Suppressor macrophage treated with lipopolysaccharide for 4 hours (primary cell): ENCODE data around the gene C10orf90.

Experiments used
- DNase-seq: peaks from one replicate; pipeline ENCODE4 v3.0.0-alpha.2; 2020

The C10orf90 gene

DNA sequence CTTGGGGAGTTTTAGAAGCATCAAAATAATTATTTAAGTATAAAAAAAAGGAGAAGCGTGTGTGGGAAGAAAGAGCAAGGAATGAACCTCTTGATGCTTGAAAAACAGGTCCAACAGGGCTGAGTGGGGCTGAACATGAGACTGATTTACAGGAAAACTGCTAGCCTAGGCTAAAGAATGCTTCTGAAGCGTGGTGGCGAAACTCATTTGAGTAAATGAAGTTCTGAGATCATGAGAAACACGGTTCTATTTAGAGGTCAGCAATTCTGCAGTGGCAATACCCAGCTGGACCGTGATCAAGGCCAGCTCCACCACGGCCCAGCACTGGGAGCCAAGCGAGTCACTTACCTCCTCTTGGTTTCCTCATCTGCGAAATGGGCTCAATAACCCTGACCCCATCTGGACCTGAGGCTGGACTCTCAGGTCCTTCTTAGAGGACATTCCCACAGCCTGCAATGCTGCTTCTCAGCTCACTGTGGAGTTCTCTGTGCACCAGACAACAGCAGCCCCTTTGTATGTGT, 142.1 kb downstream of the C10orf90 start:
- no peak for DNase-seq

DNA sequence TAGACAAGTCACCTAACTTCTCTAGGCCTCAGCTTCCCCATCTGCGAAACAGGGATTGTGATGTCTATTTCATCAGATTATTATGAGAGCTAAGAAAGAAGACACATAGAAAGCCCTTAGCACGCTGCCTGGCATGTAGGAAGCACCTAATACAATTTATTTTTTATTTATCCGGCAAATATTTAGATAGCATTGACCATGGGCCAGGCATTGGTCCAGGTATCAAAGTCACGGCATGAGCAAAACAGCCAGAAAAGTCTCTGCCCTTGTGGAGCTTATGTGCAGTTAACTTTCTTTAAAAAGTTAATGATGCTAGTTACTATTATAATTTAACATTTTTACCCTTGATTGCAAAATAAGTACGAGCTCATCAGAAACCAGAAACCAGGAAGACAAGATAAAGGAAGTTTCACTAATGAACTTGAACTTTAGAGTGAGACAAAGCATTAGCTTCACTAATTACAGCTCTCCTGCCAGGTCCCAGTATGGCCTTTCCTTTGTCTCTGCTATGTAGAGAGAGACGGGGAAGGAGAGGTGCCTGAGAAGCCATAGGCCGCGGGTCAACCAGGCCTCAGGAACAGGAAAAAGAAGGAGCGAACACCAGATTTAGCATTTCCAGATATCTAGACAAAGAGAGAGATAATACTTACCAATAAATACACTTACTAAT, 142.7 kb downstream of the C10orf90 start:
- DNase-seq: no peak

DNA sequence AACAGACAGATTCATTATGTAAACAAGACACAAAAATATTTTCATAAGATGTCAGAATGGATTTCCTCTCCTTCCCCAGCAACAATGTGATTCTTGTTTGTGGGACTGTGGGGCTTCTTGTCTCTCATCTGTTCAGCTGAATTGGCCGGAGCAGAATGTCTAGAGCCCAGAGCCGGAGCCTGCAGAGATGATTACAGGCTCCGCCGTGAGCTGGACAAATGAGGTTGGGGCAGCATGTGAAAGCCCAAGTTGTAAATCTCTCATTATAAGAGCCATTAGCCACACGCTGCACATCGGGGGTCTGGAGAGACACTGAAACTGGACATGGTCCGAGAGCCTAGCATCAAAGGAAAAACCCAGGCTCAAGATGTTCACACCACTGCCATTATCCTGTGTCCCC, 145.2 kb downstream of the C10orf90 start:
- no peak for DNase-seq

DNA sequence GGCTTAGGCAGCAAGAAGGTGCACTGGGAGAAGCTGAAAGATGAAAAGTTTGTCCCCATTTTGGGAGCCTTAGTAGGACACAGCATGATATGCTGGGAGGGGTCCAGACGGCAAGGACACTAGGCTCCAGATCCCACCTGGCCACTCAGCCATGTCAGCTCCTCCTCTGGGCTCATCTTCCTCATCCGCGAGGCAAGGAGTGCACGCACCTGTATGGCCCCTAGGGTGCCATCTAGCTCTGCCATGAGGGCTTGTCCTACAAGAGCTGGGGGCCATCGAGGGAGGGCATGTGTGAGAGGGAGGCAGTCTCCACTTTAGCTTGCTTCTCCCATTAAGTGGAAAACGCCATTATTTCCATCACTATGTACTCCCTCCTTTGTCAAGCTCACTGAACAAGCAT, 146.0 kb downstream of the C10orf90 start:
- no peak for DNase-seq

DNA sequence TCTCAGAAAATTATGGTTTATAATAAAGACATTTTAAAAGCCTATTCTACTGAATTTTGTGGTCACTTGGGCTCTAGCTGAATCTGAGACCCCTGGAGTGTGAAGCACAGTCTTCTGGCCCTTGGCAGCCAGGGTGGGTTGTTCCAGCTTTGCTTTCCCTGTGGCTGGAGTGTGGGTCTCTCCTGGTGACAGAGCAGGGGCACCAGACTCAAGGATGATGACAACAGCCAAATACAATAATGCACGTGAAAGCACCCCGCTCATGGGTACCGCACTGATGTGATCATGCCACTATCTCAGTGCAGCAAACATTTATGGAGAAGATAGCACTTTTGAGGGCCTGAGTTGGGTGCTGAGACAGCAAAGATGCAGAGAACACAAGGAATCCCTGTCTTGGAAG, 147.4 kb downstream of the C10orf90 start:
- no peak for DNase-seq

DNA sequence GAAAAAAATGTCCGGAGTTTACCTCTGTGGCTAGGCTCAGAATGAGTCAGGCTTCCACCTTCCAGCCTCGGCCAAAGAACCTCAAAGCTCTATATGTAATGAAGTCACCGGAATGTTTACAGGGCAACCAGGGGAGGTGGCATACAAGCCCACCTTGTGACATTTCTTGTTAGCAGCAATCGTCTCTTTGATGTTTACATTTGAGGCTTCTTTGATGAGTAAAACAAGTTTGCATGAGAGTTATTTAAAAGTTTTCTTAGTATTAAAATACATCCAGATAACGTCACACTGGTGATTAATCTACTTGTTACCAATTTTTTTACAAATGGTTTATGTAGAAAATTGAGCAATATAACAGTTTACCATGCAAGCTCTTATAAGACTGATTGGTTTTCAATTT, 149.1 kb downstream of the C10orf90 start:
- no peak for DNase-seq

DNA sequence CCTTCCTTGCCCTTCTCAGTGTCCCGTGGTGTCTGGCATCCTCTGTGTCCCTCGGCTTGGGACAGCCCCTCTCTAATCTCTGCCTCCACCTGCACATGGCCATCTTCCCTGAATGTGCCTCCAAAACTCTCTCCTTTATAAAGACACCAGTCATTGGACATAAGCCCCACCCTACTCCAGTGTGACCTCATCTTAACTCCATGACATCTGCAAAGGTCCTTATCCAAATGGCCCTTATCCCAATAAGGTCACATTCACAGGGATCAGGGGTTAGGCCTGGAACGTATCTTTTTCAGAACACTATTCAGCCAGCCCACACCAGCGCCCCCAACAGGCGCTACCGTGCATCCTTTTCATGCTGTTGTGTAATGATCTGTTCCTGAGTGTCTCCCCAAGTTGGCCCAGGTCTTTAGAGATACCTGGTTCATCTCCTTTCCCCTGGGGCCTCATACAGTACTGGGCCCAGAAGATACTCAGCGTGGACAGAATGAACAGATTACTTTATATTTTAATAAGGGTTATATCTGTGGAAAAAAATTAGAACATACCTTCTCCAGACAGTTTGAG, 149.7 kb downstream of the C10orf90 start:
- no peak for DNase-seq

DNA sequence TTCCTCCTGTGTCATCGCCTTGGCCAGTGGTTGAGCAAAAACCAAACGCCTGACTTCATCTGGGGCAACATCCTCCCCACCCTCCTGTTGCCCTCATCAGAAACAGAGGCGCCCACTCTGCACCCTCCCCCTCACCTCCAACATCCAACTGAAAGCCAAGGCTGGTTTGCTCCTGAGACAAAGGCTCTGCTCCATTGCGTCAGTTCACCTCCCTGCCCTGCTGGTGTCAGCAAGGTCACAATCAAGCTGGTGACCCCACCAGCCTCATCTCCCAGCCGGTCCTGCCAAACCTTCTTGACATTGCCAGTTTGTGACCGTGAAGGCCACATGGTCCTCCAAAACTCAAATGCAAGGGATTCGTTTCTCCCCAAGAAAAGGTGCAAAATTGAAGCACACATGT, 150.5 kb downstream of the C10orf90 start:
- no peak for DNase-seq

DNA sequence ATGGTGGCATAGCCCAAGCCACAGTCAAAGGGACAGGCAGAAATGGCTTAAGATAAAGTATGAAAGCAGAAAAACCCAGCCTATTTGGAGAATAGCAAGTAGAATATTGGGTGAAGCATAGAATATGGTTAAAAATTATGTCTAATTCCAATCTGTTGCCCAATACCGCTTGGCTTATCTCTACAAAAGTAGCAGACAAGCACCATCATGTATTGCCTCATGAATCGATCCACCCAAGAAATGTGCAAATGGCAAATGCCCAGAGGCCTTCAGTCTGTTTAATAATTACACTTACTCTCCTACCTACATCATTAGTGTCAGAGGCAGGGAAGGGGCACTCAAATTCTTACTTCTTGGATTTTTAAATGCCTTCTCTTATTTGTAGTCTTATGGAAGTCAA, 151.3 kb downstream of the C10orf90 start:
- DNase-seq: no peak

DNA sequence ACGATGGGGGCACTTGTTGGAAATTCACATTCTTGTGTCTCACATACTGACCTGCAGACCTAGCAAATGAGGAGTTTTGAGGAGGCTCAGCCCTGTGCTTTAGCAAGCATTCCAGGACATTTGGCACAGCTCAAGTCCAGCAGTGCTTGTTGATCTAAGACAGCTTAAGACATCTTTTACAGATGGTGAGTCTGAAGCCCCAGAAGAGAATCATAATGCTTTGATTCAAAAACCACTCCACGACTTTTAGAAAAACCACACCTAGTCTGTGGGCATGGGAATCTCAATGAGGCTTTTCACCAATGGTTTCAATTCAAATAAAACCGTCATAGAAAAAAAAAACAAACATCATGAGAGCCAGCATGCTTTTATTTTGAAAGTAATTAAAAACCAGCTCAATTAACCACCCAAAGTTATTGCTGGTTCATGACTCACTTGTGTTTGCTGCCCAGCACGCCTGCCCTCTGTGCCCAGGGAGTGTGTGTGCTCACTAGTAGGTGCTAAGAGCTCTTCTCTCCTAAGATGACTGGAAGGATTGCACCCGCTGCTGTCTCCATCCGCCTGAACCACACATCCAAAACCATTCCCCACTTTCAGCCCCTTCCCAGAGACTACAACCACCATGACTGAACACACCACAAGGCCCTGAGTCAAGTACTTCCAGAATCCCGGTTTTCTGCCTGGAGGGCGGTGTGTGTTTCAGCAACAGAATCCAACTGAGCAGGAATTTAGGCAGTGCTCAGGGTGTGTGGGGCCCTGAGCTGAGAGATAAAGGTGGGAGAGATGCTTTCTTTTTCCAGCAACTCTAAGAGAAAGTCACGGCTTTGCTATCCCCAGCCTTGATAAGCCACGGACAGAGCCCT, 152.0 kb downstream of the C10orf90 start:
- no peak for DNase-seq

DNA sequence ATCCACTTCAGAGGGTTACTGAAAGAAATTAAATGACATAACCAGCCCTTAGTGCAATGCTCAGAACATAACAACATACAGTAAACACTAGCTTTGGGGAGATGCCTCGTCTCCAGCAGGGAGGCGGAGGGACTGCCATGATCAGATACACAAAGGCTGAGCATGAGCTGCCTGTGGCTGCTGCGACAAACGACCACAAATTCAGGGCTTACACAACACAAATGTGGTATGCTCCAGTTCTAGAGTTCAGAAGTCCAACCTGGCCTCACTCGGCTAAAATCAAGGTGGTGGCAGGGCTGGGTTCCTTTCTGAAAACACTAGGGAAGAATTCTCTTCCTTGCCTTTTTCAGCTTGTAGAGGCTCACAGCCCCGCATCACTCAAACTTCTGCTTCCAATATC, 154.0 kb downstream of the C10orf90 start:
- DNase-seq: no peak

DNA sequence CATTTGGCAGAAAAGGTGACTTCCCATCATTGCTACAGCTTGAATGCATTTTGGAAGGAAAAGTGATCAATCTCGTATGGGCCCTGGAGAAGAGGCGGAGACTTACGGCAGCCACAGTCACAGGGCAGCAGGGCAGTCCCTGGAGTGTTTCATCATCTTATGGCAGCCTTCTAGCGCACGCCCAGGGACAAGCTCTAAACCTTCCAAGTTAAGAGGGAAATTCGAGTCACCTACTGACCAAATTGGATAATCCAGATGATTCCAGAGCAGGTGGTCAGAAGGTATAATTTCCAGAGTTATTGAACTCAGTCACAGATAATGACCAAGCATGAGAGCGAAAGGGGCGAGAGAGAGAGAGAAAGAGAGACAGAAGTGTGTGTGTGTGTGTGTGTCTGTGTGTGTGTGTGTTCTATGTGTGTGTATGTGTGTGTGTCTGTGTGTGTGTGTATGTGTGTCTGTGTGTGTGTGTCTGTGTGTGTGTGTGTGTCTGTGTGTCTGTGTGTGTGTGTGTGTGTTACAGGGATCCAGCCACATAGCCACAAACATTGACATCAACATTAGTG, 158.5 kb downstream of the C10orf90 start:
- no peak for DNase-seq

DNA sequence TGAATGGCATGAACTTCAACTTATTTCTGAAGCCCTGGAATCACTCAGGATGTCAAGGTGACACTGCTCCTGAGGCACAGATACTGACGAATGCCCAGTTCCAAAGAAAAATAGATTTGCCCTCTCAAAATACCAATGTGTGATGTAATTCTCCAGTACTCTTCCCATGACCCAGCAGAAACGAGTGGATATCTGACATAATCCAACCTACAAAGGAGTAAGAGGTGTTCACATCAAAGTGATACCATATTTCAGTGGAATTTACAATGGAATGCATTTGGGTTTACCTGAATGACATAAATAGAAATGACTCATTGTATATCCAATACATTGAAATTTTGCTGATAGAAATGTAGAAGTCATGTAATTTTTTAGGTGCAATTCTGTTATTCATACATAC, 161.3 kb downstream of the C10orf90 start:
- DNase-seq: no peak

DNA sequence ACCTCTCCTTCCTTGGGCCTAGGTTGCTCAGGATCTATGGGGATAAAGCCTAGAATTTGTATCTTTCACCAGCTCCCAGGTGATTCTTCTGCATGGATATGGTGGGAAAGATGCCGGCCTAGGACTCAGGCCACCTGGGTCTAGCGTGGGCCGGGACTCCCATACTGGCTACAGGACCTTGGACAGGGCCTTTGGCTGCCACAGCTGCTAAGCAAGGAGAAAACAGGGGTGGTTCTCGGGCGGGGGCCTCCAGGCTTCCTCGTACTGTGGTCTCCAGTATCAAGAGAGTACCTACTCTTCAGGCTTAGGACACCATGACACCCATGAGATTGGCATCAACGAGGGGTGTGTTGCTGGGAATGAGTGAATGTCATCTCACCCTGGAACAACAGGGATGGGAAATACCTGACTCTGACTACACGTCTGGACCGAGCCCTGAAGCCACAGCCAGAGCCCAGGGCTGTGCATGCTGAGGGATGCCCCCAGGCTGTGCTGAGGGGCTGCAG, 161.9 kb downstream of the C10orf90 start:
- no peak for DNase-seq

DNA sequence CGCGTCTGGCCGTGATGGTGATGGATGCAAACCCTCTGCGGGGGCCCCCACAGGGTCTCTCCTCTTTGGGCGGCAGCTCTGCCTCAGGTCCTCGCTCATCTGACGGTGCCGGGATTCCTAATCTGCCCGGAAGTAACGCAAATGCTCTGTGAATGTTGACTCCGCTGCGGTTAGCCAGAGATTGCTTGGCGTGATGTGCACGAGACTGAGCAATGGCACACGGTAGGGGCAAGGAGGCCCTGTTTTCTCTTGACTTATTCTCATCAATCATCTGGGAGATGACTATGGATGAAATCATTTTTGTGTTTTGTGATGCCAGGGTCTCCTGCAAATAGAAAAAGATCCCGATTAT, 165.8 kb downstream of the C10orf90 start:
- DNase-seq: no peak

DNA sequence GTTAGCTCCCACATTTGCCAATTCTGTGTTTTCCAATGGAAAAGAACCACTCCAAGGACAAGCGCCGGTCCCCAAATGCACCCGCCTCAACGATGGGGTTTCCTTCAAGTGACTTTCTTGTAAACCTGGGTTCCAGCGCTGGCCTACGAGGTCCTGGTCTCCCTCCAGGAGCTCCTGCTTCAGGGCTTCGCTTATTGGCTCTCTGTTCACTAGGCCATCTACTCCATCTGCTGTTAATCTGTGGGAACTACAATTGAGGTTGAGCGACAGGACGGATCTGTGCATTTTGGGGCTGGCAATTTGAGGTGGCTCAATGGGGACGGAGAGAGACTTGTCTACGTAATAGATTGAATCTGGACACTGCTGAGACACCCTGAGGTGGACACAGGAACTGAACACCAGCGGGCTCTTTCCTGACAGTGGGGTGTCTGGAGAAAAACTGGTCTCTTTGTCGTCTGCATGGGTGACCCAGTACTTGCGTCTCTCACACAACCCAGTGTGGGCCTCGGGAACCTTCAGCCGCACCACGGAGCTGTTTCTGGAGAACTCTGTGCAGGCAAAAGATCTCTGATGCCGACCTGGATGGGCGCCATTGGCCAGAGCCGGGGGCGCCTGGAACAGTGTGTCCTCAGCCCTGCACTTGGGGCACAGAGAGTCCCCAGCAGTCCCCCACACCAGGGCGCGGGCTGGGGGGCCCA, 166.3 kb downstream of the C10orf90 start:
- peak; percentile 54 for DNase-seq

DNA sequence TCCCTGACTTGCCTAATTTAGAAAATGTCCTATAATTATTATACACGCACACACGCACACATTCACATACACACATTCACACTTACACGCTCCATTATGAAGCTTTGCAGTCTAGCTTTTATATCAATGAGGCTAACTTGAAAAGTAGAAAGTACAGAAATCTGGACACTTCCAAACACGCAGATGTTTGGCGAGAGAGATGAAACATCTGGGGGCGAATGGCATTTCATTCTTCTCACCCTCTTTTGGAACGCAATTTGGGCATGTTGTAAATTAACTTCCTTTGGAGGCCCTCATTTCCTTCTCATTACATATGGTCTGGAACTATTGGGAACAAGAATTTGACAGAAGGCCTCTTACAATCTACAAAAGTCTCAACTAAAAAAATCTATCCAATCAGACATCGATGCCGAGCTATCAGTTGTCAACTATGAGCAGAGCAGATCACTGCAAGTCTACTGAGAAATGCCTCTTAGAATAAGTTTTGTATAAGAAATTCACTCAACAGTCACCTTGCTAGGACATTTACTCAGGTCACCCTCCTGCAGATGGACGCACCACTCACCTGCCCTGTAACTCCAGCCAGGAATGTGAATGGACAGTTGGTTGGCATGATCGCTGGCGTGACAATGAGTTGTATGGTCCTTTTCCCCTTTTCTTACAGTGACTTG, 167.0 kb downstream of the C10orf90 start:
- no peak for DNase-seq

DNA sequence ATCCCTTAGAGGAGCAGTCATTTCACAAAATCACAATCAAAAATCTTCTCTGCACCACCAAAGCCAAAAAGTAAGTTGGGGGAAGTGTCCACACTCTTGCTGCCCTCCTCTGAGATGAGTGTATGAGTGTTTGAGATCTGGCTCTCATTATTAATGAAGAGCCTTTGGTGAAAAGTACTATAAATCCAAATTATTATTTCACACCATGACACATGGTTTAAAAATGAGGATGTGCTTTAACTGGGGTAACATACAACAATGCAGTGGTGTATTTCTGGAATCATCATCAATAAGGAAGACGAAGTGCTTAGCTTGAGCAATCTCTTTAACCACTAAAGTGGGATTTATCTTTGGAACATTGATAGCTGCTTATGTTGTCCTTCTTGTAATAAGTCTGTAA, 168.1 kb downstream of the C10orf90 start:
- no peak for DNase-seq

DNA sequence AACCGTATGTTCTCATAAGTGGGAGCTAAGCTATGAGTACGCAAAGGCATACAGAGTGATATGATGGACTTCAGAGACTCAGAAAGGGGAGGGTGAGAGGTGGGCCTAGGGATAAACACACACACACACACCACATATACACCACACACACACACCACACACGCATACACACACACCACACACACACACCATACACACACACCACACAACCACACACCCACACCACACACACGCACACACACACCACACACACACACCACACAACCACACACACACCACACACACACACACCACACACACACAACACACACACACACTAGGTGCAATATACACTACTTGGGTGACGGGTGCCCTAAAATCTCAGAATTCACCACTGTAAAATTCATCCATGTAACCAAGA, 168.7 kb downstream of the C10orf90 start:
- no peak for DNase-seq

DNA sequence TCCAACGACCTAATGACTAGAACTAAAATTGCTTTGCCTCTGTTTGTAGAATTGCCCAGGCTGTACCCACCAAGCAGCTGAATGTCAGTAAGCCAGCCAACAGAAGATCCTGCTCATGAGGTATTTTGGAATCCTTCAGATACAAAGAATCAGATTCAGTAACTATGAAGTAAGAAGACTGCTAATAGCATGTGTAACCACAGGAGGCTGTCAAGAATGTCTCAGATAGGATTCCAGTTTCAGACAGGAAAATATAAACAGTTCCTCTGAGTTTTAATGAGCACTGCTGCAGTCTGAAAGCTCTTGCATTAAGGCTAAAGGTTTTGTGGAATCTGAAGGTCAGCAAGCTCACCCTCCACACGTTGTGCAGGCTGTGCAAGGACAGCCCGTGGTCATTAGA, 169.6 kb downstream of the C10orf90 start:
- DNase-seq: no peak

DNA sequence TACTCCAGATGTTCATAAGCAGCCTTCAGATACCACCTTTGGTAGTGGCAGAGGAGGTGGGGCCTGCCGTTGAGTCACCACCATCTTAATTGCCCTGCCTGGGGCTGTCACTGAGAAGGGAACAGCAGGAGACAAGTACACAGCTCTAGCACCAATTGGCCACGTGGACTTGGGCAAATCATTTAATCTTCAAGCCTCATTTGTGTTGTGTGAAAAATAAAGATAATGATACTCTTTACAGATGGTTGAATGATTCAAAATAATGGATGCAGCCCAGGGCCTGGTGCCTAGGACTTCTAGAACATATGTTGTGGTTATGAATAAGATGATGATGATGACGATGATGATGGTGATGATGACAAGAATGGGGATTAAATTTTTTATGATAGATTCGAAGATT, 170.3 kb downstream of the C10orf90 start:
- DNase-seq: no peak

DNA sequence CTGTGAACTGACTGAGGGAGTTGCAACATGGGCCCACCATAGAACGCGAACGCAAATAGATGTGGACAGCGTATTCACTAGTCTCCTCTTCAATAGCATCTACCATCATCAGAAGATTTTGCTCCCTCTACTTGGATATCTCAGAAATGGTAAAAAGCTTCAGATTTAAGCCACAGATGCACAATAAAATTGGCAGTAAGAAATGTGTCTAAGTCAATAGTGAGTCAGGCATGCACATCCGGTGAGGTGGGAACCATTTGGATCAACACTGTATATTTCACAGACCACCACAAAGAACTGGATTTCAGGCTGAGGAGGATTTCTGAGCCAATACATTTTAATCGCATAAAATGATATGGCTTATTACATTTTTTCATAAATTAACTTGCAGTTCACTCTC, 170.7 kb downstream of the C10orf90 start:
- DNase-seq: no peak
